HG03457 (cell line): ENCODE results near the gene RNF182.

Experiments used
- ATAC-seq: cut with Tn5 transposase; IDR thresholded peaks from one replicate; pipeline ENCODE4 v1.9.1; 2021; ENCODE audit warnings: moderate number of reproducible peaks; ENCODE audit not compliant: unreplicated experiment

The RNF182 gene

DNA sequence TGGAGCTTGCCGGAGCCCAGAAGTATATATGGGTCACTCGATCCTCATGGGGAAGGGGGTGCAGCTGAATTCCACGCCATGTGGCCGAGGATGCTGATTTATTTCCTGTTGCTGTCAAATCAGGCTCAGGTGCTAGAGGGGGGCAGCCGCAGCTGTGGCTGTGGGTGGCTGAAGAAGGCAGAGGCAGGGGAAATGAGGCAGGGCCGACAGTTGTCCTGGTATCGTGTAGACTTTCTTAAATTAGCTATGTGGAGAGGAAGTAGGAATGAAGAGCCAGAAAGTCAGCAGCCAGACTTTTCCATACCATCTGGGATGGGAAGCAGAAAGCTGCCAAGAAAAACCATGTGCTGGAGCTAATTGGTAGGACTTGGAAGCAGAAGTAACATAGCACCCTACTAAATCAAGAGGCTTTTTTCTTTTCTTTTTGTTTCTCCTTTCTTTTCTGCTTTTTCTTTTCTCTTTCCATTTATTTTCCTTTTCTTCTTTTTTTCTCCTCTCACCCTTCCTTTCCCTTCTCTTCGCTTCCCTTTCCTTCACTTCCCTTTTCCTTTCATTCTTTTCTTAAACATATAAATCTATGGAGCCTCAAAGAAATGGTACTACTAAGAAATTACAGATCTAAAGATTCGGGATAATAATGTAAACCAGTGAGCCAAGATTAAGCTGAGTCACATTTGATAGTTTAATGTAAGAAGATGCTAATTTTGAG lies 102.2 kb downstream of the RNF182 start:
- no peak for ATAC-seq

DNA sequence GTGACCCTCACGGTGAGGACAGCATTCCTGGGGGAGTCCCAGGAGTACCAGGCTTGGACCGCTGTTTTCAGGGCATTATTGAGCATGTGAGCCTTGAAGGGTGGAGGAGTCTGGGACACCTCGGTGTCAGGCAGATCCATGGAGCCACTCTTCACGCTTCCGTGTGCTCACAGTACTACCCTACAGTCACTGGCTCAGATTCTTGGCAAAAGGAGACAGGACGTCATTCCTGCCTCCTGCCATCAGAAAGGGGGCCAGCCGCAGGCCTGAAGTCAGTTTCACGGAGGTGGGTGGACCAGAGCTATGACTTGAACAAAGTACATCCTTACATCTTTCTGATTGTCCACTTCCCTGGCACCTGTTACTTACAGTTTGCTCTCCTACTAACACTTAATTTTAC lies 103.9 kb downstream of the RNF182 start:
- no peak for ATAC-seq

DNA sequence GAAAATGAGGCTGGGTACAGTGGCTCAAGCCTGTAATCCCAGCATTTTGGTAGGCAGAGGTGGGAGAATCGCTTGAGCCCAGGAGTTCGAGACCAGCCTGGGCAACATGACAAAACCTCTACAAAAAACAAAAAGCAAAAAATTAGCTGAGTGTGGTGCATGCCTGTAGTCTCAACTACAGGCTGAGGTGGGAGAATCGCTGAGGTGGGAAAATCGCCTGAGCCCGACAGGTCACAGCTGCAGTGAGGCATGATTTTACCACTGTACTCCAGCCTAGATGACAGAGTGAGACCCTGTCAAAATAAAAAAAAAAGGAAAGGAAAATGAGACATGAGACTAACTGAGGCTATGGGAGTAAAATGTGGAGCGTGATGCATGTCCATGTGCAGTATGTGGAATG lies 104.9 kb downstream of the RNF182 start:
- no peak for ATAC-seq
